Liver (tissue), 3 donors: ENCODE data around the gene PRKD1.

Experiments used
- ATF3 ChIP-seq: IDR thresholded peaks from 2 replicates; pipeline ENCODE4 v1.6.1; 2016; ENCODE audit warnings: antibody characterized with exemption
- CTCF ChIP-seq: fragments of 150-350 bp; IDR thresholded peaks from 2 replicates; pipeline ENCODE4 v1.5.1; 2017; ENCODE audit warnings: improper control_type of control experiment, low read depth, low read length; ENCODE audit not compliant: missing input control
- EGR1 ChIP-seq, 2 donors: IDR thresholded peaks; 2 replicates each; pipeline ENCODE4 v1.6.1; 2016 to 2018; ENCODE audit warnings: antibody characterized with exemption in 2 of 2, low read depth in 2 of 2
- GABPA ChIP-seq, 2 donors: IDR thresholded peaks in 1 of 2; conservative IDR thresholded peaks in 1 of 2; 2 replicates each; pipeline ENCODE4 v1.6.1; 2016; ENCODE audit warnings: antibody characterized with exemption in 2 of 2, mild to moderate bottlenecking in 1 of 2, moderate library complexity in 1 of 2
- JUND ChIP-seq, 2 donors: IDR thresholded peaks; 2 replicates each; pipeline ENCODE4 v1.6.1; 2016; ENCODE audit warnings: antibody characterized with exemption in 2 of 2
- MAX ChIP-seq: IDR thresholded peaks from 2 replicates; pipeline ENCODE4 v1.6.1; 2016; ENCODE audit warnings: antibody characterized with exemption
- RAD21 ChIP-seq, 2 donors: IDR thresholded peaks; 2 replicates each; pipeline ENCODE4 v1.6.1; 2016; ENCODE audit warnings: antibody characterized with exemption in 2 of 2, mild to moderate bottlenecking in 2 of 2
- REST ChIP-seq: IDR thresholded peaks from 2 replicates; pipeline ENCODE4 v1.6.1; 2016; ENCODE audit warnings: antibody characterized with exemption, mild to moderate bottlenecking
- RXRA ChIP-seq, 2 donors: IDR thresholded peaks; 2 replicates each; pipeline ENCODE4 v1.6.1; 2017 to 2018; ENCODE audit warnings: antibody characterized with exemption in 2 of 2, mild to moderate bottlenecking in 1 of 2
- SP1 ChIP-seq: IDR thresholded peaks from 2 replicates; pipeline ENCODE4 v1.6.1; 2018; ENCODE audit warnings: antibody characterized with exemption, mild to moderate bottlenecking
- TAF1 ChIP-seq: conservative IDR thresholded peaks from 2 replicates; pipeline ENCODE4 v1.6.1; 2016; ENCODE audit warnings: antibody characterized with exemption, mild to moderate bottlenecking
- ZBTB33 ChIP-seq: IDR thresholded peaks from 2 replicates; pipeline ENCODE4 v1.6.1; 2016; ENCODE audit warnings: antibody characterized with exemption
- donor health status: healthy.
- donor health status: healthy.

- TF ChIP-seq MAX (no peak), CTCF (no peak), REST (no peak), SP1 (no peak), ZBTB33 (no peak), TAF1 (no peak), EGR1 (IDR thresholded peaks at IDR 0.05; ENCODE audit: low read depth in 2 of 2) (no peak), RAD21 (IDR thresholded peaks at IDR 0.05) (no peak), JUND (IDR thresholded peaks at IDR 0.05) (no peak), ATF3 (no peak), RXRA (IDR thresholded peaks at IDR 0.05) (no peak), GABPA (IDR thresholded peaks at IDR 0.05 in 1 of 2, conservative IDR thresholded peaks at IDR 0.05 in 1 of 2) (no peak)
These were observed 1.9 kb downstream of the PRKD1 start for GRCh38 chr14:29925736-29926135.
